ENCODE measurements around the gene WFS1.

WFS1 gene

GRCh38 chr4:6333301-6334202 lies 63.9 kb downstream of the WFS1 start:
- Histone ChIP-seq H3F3A (ENCODE audit: insufficient read depth) (no peaks in the 10 kb centered on the region), H3K27me3 (ENCODE audit: low read length) (no peaks in the 10 kb centered on the region), H2AFZ (ENCODE audit: low read depth, low read length, severe bottlenecking) (no peak overlapping the region), H3K27ac (ENCODE audit: low read depth, low read length) (no peak overlapping the region), H4K20me1 (ENCODE audit: low read depth, low read length) (no peaks in the 10 kb centered on the region), H3K79me2 (ENCODE audit: insufficient read depth, low read length) (no peaks in the 10 kb centered on the region), H3K9ac (ENCODE audit: low read length) (no peak overlapping the region), H3K9me3 (ENCODE audit: insufficient read depth, low read length) (no peaks in the 10 kb centered on the region), H3K36me3 (ENCODE audit: low read length) (no peaks in the 10 kb centered on the region), H3K9me2 (replicated peaks; ENCODE audit: insufficient read depth, low read length) (no peaks in the 10 kb centered on the region), H3K4me2 (ENCODE audit: low read depth, low read length, poor library complexity, severe bottlenecking) (no peak overlapping the region), H3K4me3 (ENCODE audit: insufficient read depth, low read length, poor library complexity, severe bottlenecking) (no peak overlapping the region)
- TF ChIP-seq CTCF (IDR thresholded peaks at IDR 0.05; ENCODE audit: insufficient read depth, low read length, poor library complexity, severe bottlenecking) (peak; percentile 63), EZH2phosphoT487 (conservative IDR thresholded peaks at IDR 0.05; ENCODE audit: low read length) (no peak)

- Histone ChIP-seq H3K9me3 (ENCODE audit: insufficient read depth, low read length) (no peaks in the 10 kb centered on the region), H3K27ac (ENCODE audit: low read depth, low read length) (no peak overlapping the region), H3K4me2 (ENCODE audit: low read depth, low read length, poor library complexity, severe bottlenecking) (no peak overlapping the region), H3K36me3 (ENCODE audit: low read length) (no peaks in the 10 kb centered on the region), H3K27me3 (ENCODE audit: low read length) (no peaks in the 10 kb centered on the region), H3K4me3 (ENCODE audit: insufficient read depth, low read length, poor library complexity, severe bottlenecking) (no peak overlapping the region), H3K9ac (ENCODE audit: low read length) (no peak overlapping the region), H3F3A (ENCODE audit: insufficient read depth) (no peaks in the 10 kb centered on the region), H3K79me2 (ENCODE audit: insufficient read depth, low read length) (no peaks in the 10 kb centered on the region), H2AFZ (ENCODE audit: low read depth, low read length, severe bottlenecking) (no peak overlapping the region), H4K20me1 (ENCODE audit: low read depth, low read length) (no peaks in the 10 kb centered on the region), H3K9me2 (replicated peaks; ENCODE audit: insufficient read depth, low read length) (no peaks in the 10 kb centered on the region)
- TF ChIP-seq EZH2phosphoT487 (conservative IDR thresholded peaks at IDR 0.05; ENCODE audit: low read length): no peak
- peak; percentile 17 for TF ChIP-seq CTCF (IDR thresholded peaks at IDR 0.05; ENCODE audit: insufficient read depth, low read length, poor library complexity, severe bottlenecking)
These were observed 64.7 kb downstream of the WFS1 start for GRCh38 chr4:6334203-6334887.

- no peaks in the 10 kb centered on the region for H3K9me3 ChIP-seq (ENCODE audit: insufficient read depth, low read length)
- H3K27me3 ChIP-seq (ENCODE audit: low read length): no peaks in the 10 kb centered on the region
- no peak overlapping the region for H3K9ac ChIP-seq (ENCODE audit: low read length)
- no peak overlapping the region for H3K4me3 ChIP-seq (ENCODE audit: insufficient read depth, low read length, poor library complexity, severe bottlenecking)
- H4K20me1 ChIP-seq (ENCODE audit: low read depth, low read length): no peaks in the 10 kb centered on the region
- H3K36me3 ChIP-seq (ENCODE audit: low read length): no peaks in the 10 kb centered on the region
- no peak overlapping the region for H3K4me2 ChIP-seq (ENCODE audit: low read depth, low read length, poor library complexity, severe bottlenecking)
- no peak overlapping the region for H3K27ac ChIP-seq (ENCODE audit: low read depth, low read length)
- no peaks in the 10 kb centered on the region for H3K79me2 ChIP-seq (ENCODE audit: insufficient read depth, low read length)
- H2AFZ ChIP-seq (ENCODE audit: low read depth, low read length, severe bottlenecking): no peak overlapping the region
- H3F3A ChIP-seq (ENCODE audit: insufficient read depth): no peaks in the 10 kb centered on the region
- no peaks in the 10 kb centered on the region for H3K9me2 ChIP-seq (replicated peaks; ENCODE audit: insufficient read depth, low read length)
- TF ChIP-seq EZH2phosphoT487 (conservative IDR thresholded peaks at IDR 0.05; ENCODE audit: low read length) (no peak), CTCF (IDR thresholded peaks at IDR 0.05; ENCODE audit: insufficient read depth, low read length, poor library complexity, severe bottlenecking) (no peak)
These were observed 65.5 kb downstream of the WFS1 start for GRCh38 chr4:6335040-6335590.
